Endothelial cell of umbilical vein (primary cell): ENCODE results near the gene NOTCH1. TPM values are rescaled to one million over a fixed set of nuclear protein-coding genes. Genes with fewer than 3 reads are reported as not detected.

ENCODE experiments used
- BruUV-seq: library from RNA; stranded (reverse); fragments of 400-500 nt; replicated peaks from 2 replicates; lab custom pipeline; 2021; lab: Mats Ljungman, UMichigan
- CTCF ChIA-PET: fragments of 300-600, 350-600 bp; sonication (Branson Sonifier 250); formaldehyde crosslinking; loops from one replicate; lab custom pipeline; 2021; ENCODE audit warnings: antibody characterized with exemption, inconsistent platforms; lab: Charles Lee
- POLR2A ChIA-PET: fragments of 300-600, 350-600 bp; sonication (Branson Sonifier 250); formaldehyde crosslinking; loops from one replicate; lab custom pipeline; 2021; ENCODE audit warnings: antibody characterized with exemption, inconsistent platforms; lab: Charles Lee
- DNase-seq: peaks from one replicate; pipeline ENCODE4 v3.0.0-alpha.2; 2011; ENCODE audit warnings: low read depth, low spot score
- FAIRE-seq: peaks from 2 replicates; lab custom pipeline; 2011; peaks lifted over from hg19 to GRCh38; lab: Jason Lieb, UNC
- H2AFZ ChIP-seq: 2 replicates; pipeline ENCODE4 v1.6.0; 2012; ENCODE audit warnings: low read depth, low read length, control low read depth, inconsistent platforms
- H3K27ac ChIP-seq: 2 replicates; pipeline ENCODE4 v1.5.1; 2011; ENCODE audit warnings: low read depth, mild to moderate bottlenecking, control low read depth, low read length, moderate library complexity; ENCODE audit not compliant: insufficient read depth
- H3K27me3 ChIP-seq, 2 experiments: 2 replicates each; pipeline versions ENCODE4 v1.6.0 to v1.6.1; 2011; ENCODE audit warnings: low read length in 2 of 2, mixed read lengths in 1 of 2; ENCODE audit not compliant: control insufficient read depth in 2 of 2, insufficient read depth in 2 of 2
- H3K36me3 ChIP-seq, 2 experiments: 2 replicates in 1 of 2; 3 replicates in 1 of 2; pipeline ENCODE4 v1.5.1; 2011; ENCODE audit warnings: low read length in 2 of 2, mild to moderate bottlenecking in 1 of 2, moderate library complexity in 1 of 2; ENCODE audit not compliant: control insufficient read depth in 2 of 2, insufficient read depth in 2 of 2; ENCODE audit errors: extremely low read depth in 1 of 2
- H3K4me1 ChIP-seq: 3 replicates; pipeline ENCODE4 v1.5.1; 2011; ENCODE audit warnings: mild to moderate bottlenecking, low read length; ENCODE audit not compliant: control insufficient read depth, insufficient read depth; ENCODE audit errors: extremely low read depth
- H3K4me2 ChIP-seq: 2 replicates; pipeline ENCODE4 v1.6.1; 2011; ENCODE audit warnings: low read length, control low read depth, mixed read lengths; ENCODE audit not compliant: insufficient read depth
- H3K4me3 ChIP-seq, 3 experiments: fragments of 200-600 bp in 1 of 3; sonication (generic), shearing (Covaris generic) in 1 of 3; replicated peaks in 1 of 3; 2 replicates each; pipeline ENCODE4 v1.5.1; 2011 to 2016; ENCODE audit warnings: control low read depth in 3 of 3, low read length in 3 of 3, mild to moderate bottlenecking in 2 of 3, inconsistent platforms in 1 of 3, low read depth in 1 of 3, moderate library complexity in 1 of 3; ENCODE audit not compliant: insufficient read depth in 1 of 3
- H3K79me2 ChIP-seq: 2 replicates; pipeline ENCODE4 v1.6.0; 2012; ENCODE audit warnings: low read length, inconsistent platforms; ENCODE audit not compliant: control insufficient read depth, insufficient read depth
- H3K9ac ChIP-seq: replicated peaks from 2 replicates; pipeline ENCODE3; 2011; ENCODE audit warnings: low read length, control low read depth; ENCODE audit not compliant: insufficient read depth; ENCODE audit errors: extremely low read depth
- H3K9me1 ChIP-seq: replicated peaks from 3 replicates; pipeline ENCODE4 v1.6.0; 2011; ENCODE audit warnings: mild to moderate bottlenecking, low read length; ENCODE audit not compliant: control insufficient read depth, insufficient read depth; ENCODE audit errors: extremely low read depth
- H3K9me3 ChIP-seq: replicated peaks from 2 replicates; pipeline ENCODE4 v1.5.1; 2012; ENCODE audit warnings: low read length, inconsistent platforms; ENCODE audit not compliant: control insufficient read depth, insufficient read depth
- H4K20me1 ChIP-seq: replicated peaks from 2 replicates; pipeline ENCODE3; 2011; ENCODE audit warnings: mild to moderate bottlenecking, low read length; ENCODE audit not compliant: control insufficient read depth, insufficient read depth; ENCODE audit errors: extremely low read depth
- EZH2 ChIP-seq: IDR thresholded peaks from 2 replicates; pipeline ENCODE4 v1.6.1; 2012; ENCODE audit warnings: borderline replicate concordance, low read depth, mild to moderate bottlenecking, moderate library complexity, low read length, inconsistent platforms; ENCODE audit not compliant: severe bottlenecking
- FOS ChIP-seq: IDR thresholded peaks from 2 replicates; pipeline ENCODE4 v1.6.1; 2011; ENCODE audit warnings: mild to moderate bottlenecking, low read length, moderate library complexity, borderline replicate concordance; ENCODE audit not compliant: insufficient read depth
- GATA2 ChIP-seq: IDR thresholded peaks from 2 replicates; pipeline ENCODE4 v1.7.0; 2011; ENCODE audit warnings: low read depth, mild to moderate bottlenecking, moderate library complexity, mixed read lengths, low read length; ENCODE audit not compliant: insufficient read length, insufficient read depth
- JUN ChIP-seq: IDR thresholded peaks from 2 replicates; pipeline ENCODE4 v1.6.1; 2011; ENCODE audit warnings: borderline replicate concordance, low read depth; ENCODE audit not compliant: insufficient read length, insufficient read depth
- MYC ChIP-seq: IDR thresholded peaks from one replicate; pipeline ENCODE4 v1.6.1; 2011; ENCODE audit warnings: mild to moderate bottlenecking, low read depth, low read length
- POLR2A ChIP-seq: IDR thresholded peaks from 2 replicates; pipeline ENCODE4 v1.6.1; 2012; ENCODE audit warnings: low read depth, mild to moderate bottlenecking, control low read depth, low read length
- POLR2AphosphoS5 ChIP-seq: IDR thresholded peaks from 2 replicates; pipeline ENCODE4 v1.6.1; 2012; ENCODE audit warnings: low read depth, mild to moderate bottlenecking, control low read depth, low read length, moderate library complexity; ENCODE audit not compliant: insufficient read depth
- dilution Hi-C: fragments of 300-500 bp; cut with MboI; formaldehyde crosslinking; loops from one replicate; pipeline ENCODE4 v1.15.0; 2019; ENCODE audit warnings: low sequenced_read_pairs; ENCODE audit not compliant: extremely low pct_ligation_motif_present
- intact Hi-C: fragments of 100-400 bp; cut with micrococcal nuclease; formaldehyde crosslinking; loops from one replicate; pipeline ENCODE4 v1.10.0; 2022
- polyA plus RNA-seq, 4 experiments: library from polyadenylated mRNA; depleted of rRNA in 3 of 4; stranded (reverse) in 3 of 4; unstranded in 1 of 4; fragments of >200 nt; gene quantifications; 2 replicates each; pipeline versions ENCODE4 v1.2.1 to v1.2.3, GENCODE V29; 2011 to 2012; ENCODE audit warnings: missing spikeins in 1 of 4
- total RNA-seq: library from RNA; stranded (reverse); gene quantifications from 2 replicates; pipeline ENCODE4 v1.2.3, GENCODE V29; 2021
- TF ChIP-seq, protein P1 (sequence below): IDR thresholded peaks from 2 replicates; pipeline ENCODE4 v1.6.1; 2011; ENCODE audit not compliant: insufficient read depth, insufficient read length
- TF ChIP-seq, protein P2 (sequence below), 2 donors: IDR thresholded peaks; 1 replicate in 1 of 2; 2 replicates in 1 of 2; pipeline ENCODE4 v1.5.1; 2011; ENCODE audit warnings: low read length in 2 of 2, mild to moderate bottlenecking in 2 of 2, moderate library complexity in 2 of 2, control low read depth in 1 of 2, inconsistent platforms in 1 of 2, low read depth in 1 of 2; ENCODE audit not compliant: insufficient read depth in 1 of 2; ENCODE audit errors: extremely low read depth in 1 of 2

NOTCH1 gene
- total and polyA plus RNA-seq, 2 donors (not counting 3 experiments of a cell fraction or from before 2014, with no cell fraction given), result 31.7 to 153 TPM

DNA sequence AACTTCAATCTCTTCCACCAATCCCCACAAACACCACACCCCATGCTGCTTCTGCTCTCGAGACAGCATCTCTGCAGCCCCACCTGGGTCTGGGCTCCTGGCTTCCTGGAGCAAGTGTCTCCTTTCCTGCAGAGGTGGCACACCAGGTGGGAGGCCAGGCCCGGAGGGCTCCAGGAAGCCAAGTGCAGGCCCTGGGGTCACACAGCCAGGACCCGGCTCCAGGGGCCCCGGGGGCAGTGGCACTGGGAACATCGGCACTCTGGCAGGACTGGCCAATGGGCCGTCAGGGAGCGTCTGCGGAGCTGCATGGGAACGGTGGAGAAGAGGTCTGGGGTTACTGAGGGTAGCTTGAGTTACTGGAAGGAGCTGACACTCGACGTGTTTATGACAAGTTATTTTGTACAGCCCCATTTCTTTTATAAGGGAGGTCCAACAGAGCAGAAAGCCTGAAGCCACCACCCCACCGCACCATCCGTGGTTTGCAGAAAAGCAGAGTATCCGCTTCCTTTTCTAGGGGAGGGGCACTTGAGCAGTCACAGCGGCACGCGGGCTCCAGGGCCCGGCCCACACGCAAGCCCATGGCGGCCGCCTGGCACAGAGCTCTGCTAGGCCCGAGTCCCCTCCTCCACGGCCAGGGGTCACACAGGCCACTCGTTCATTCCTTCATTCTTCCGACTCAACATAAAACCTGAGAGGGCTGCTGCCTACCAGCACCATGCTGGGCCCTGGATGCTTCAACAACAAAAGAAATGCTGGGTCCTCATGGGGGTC, 91.6 kb downstream of the NOTCH1 start:
- dilution Hi-C loops, result no loop called here
- H2AFZ ChIP-seq, result no peak overlapping the region

More for the DNA sequence above, 91.6 kb downstream of the NOTCH1 start:
- H3K4me1 ChIP-seq, result no peaks in the 10 kb centered on the region
- BruUV-seq, result no TSS peak
- no peak overlapping the region for H3K9ac ChIP-seq
- H3K9me1 ChIP-seq, result no peaks in the 10 kb centered on the region
- TF ChIP-seq POLR2AphosphoS5 (no peak), EZH2 (no peak), FOS (no peak), MYC (no peak), GATA2 (no peak), JUN (no peak), POLR2A (no peak)
- TF ChIP-seq, protein P1, sequence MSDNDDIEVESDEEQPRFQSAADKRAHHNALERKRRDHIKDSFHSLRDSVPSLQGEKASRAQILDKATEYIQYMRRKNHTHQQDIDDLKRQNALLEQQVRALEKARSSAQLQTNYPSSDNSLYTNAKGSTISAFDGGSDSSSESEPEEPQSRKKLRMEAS, result no peak
- TF ChIP-seq, protein P2, sequence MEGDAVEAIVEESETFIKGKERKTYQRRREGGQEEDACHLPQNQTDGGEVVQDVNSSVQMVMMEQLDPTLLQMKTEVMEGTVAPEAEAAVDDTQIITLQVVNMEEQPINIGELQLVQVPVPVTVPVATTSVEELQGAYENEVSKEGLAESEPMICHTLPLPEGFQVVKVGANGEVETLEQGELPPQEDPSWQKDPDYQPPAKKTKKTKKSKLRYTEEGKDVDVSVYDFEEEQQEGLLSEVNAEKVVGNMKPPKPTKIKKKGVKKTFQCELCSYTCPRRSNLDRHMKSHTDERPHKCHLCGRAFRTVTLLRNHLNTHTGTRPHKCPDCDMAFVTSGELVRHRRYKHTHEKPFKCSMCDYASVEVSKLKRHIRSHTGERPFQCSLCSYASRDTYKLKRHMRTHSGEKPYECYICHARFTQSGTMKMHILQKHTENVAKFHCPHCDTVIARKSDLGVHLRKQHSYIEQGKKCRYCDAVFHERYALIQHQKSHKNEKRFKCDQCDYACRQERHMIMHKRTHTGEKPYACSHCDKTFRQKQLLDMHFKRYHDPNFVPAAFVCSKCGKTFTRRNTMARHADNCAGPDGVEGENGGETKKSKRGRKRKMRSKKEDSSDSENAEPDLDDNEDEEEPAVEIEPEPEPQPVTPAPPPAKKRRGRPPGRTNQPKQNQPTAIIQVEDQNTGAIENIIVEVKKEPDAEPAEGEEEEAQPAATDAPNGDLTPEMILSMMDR (IDR thresholded peaks at IDR 0.05; ENCODE audit: extremely low read depth in 1 of 2, insufficient read depth in 1 of 2, low read depth in 1 of 2, low read length in 2 of 2), result no peak
- no peak overlapping the region for H3K4me2 ChIP-seq
- no peaks in the 10 kb centered on the region for H4K20me1 ChIP-seq
- FAIRE-seq, result no peak
- no peak for DNase-seq
- CTCF ChIA-PET, result interaction anchor here (0.6 kb wide), 1 partner anchor 782 kb away, joined by 3 read pairs; no protein-coding TSS in a partner anchor
- no peaks in the 10 kb centered on the region for H3K27me3 ChIP-seq
- H3K79me2 ChIP-seq, result no peaks in the 10 kb centered on the region
- H3K9me3 ChIP-seq, result no peaks in the 10 kb centered on the region
- no peak overlapping the region for H3K27ac ChIP-seq
- no peak overlapping the region for H3K4me3 ChIP-seq
- intact Hi-C loops, result no loop called here
- H3K36me3 ChIP-seq, result peaks cover 29 to 63% of the 10 kb centered on the region in 2 experiments
- POLR2A ChIA-PET, result no interaction called here
